Stomach (tissue), 4 donors: ENCODE data around the gene HMGA1.

Source experiments
- CTCF ChIP-seq, 7 experiments: fragments of 450-650 bp in 4 of 7; fragments of 200-600 bp in 3 of 7; sonication (generic) in 3 of 7; IDR thresholded peaks; one replicate each; pipeline ENCODE4 v1.5.1; 2016 to 2019; ENCODE audit warnings: antibody characterized with exemption in 7 of 7, control low read depth in 2 of 7, mild to moderate bottlenecking in 1 of 7
- POLR2A ChIP-seq, 4 donors: fragments of 450-650 bp; IDR thresholded peaks; one replicate each; pipeline ENCODE4 v1.6.1; 2016; ENCODE audit warnings: antibody characterized with exemption in 4 of 4, control low read depth in 2 of 4, mild to moderate bottlenecking in 1 of 4, moderate library complexity in 1 of 4

GRCh38 chr6:34194772-34195171 lies 41.9 kb upstream of the HMGA1 start:
- TF ChIP-seq CTCF (IDR thresholded peaks at IDR 0.05) (no peak), POLR2A (IDR thresholded peaks at IDR 0.05) (no peak)
